ENCODE measurements around the gene MPRIP. TPM values are rescaled to one million over a fixed set of nuclear protein-coding genes. Genes with fewer than 3 reads are reported as not detected.

MPRIP gene
- total RNA-seq, 1 experiment from 2014 or later = 258 TPM

DNA sequence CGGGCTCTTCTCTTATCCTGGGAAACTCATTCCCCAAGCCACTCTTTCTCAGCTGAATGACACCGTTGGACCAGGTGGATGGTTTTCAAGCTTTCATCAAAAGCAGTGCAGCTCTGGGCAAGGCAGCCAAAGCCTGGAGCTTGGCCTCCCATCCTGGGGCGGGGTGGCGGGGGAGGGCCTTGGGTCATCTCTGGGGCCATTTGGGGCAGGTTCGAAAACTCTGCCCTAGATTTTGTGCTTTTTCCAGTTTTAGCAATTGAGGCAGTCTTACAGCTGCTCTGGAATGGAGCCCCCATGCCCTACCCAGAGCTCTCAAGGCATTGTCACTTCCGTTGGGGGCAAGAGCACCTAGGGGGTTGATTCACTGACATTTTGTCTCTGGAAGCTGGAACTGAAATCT, 9.1 kb downstream of the MPRIP start:
- Histone ChIP-seq H3K9me3 (ENCODE audit: control insufficient read depth in 1 of 2, insufficient read depth in 1 of 2, low read depth in 1 of 2, low read length in 2 of 2) (no peaks in the 10 kb centered on the region), H3K4me3 (replicated peaks in 1 of 2; ENCODE audit: low read depth in 1 of 2, low read length in 2 of 2) (no peak overlapping the region), H3K4me2 (ENCODE audit: low read length) (no peak overlapping the region), H3K9ac (ENCODE audit: low read length) (no peak overlapping the region), H3K27me3 (ENCODE audit: insufficient read depth, low read length) (no peaks in the 10 kb centered on the region), H2AFZ (ENCODE audit: low read depth, low read length, poor library complexity, severe bottlenecking) (no peak overlapping the region), H3K27ac (ENCODE audit: low read depth, low read length) (no peak overlapping the region), H3K79me2 (ENCODE audit: insufficient read depth, low read length) (peaks cover 99% of the 10 kb centered on the region), H3K36me3 (ENCODE audit: control insufficient read depth in 1 of 2, insufficient read depth in 2 of 2, low read length in 2 of 2) (peaks cover 0 to 6% of the 10 kb centered on the region in 2 experiments; a peak in 2 of 4 replicates), H3K9me2 (ENCODE audit: insufficient read depth) (no peaks in the 10 kb centered on the region), H3K4me1 (ENCODE audit: control insufficient read depth in 1 of 2, insufficient read depth in 2 of 2, low read length in 2 of 2) (peaks cover 4 to 53% of the 10 kb centered on the region in 2 experiments), H4K20me1 (ENCODE audit: insufficient read depth) (peaks cover 9% of the 10 kb centered on the region; the same call in 1 of the 2 replicates)
- RAD21 ChIA-PET (ENCODE audit: low non-redundant PET in 1 of 2, low total read pairs in 2 of 2, uncharacterized antibody in 2 of 2, unreplicated experiment in 2 of 2) = interaction anchor here in 1 of 2 experiments (0.6 kb wide), 1 partner anchor 159 kb away, joined by 3 read pairs; no protein-coding TSS in a partner anchor
- BruUV-seq (replicated peaks) = no TSS peak
- POLR2A ChIA-PET = no interaction called here
- CTCF ChIA-PET = no interaction called here
- ATAC-seq = no peak
- TF ChIP-seq SP1 (IDR thresholded peaks at IDR 0.05; ENCODE audit: low read depth) (no peak), CEBPB (IDR thresholded peaks at IDR 0.05; ENCODE audit: low read depth) (no peak), POLR2AphosphoS5 (IDR thresholded peaks at IDR 0.05; ENCODE audit: low read depth, low read length) (no peak), EZH2 (IDR thresholded peaks at IDR 0.05) (no peak), ZFX (IDR thresholded peaks at IDR 0.05) (no peak), TCF7L2 (IDR thresholded peaks at IDR 0.05; ENCODE audit: borderline replicate concordance, extremely low read depth, insufficient read depth, insufficient read length) (no peak), CBX3 (IDR thresholded peaks at IDR 0.05; ENCODE audit: low read depth) (no peak), SIN3A (IDR thresholded peaks at IDR 0.05; ENCODE audit: low read depth) (no peak), YY1 (IDR thresholded peaks at IDR 0.05; ENCODE audit: extremely low read depth, insufficient replicate concordance, low read depth, low read length) (no peak)
- TF ChIP-seq, protein P1, sequence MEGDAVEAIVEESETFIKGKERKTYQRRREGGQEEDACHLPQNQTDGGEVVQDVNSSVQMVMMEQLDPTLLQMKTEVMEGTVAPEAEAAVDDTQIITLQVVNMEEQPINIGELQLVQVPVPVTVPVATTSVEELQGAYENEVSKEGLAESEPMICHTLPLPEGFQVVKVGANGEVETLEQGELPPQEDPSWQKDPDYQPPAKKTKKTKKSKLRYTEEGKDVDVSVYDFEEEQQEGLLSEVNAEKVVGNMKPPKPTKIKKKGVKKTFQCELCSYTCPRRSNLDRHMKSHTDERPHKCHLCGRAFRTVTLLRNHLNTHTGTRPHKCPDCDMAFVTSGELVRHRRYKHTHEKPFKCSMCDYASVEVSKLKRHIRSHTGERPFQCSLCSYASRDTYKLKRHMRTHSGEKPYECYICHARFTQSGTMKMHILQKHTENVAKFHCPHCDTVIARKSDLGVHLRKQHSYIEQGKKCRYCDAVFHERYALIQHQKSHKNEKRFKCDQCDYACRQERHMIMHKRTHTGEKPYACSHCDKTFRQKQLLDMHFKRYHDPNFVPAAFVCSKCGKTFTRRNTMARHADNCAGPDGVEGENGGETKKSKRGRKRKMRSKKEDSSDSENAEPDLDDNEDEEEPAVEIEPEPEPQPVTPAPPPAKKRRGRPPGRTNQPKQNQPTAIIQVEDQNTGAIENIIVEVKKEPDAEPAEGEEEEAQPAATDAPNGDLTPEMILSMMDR (IDR thresholded peaks at IDR 0.05 in 2 of 3, conservative IDR thresholded peaks at IDR 0.05 in 1 of 3; ENCODE audit: borderline replicate concordance in 1 of 3, insufficient read depth in 1 of 3, low read depth in 2 of 3, low read length in 2 of 3) = no peak
- intact Hi-C loops (cut with micrococcal nuclease) = no loop called here
- no peak for DNase-seq (ENCODE audit: low read depth, low spot score)
